Central memory CD8-positive, alpha-beta T cell (primary cell): ENCODE results near the gene NR1H2.
"Not testable (repeated sequence)": the region's sequence is repeated elsewhere in the genome, so short reads cannot be mapped to it uniquely, and the experiment has no call there.

Source experiments
- ATAC-seq: fragments of 150-1000 bp; cut with Tn5 transposase; replicated peaks from 2 replicates; pipeline ENCODE4 v1.10.0; 2022; ENCODE audit warnings: mild to moderate bottlenecking, moderate FRiP score, moderate number of reproducible peaks; ENCODE audit not compliant: poor library complexity, severe bottlenecking; ENCODE audit errors: extremely low read depth
- DNase-seq, 2 donors: peaks; one replicate each; pipeline ENCODE4 v3.0.0; 2021; ENCODE audit warnings: low spot score in 2 of 2
- H3K27ac Mint-ChIP-seq: one replicate; pipeline ENCODE4 v1.8.0; 2022; ENCODE audit warnings: low read depth, mild to moderate bottlenecking, moderate library complexity, mixed read lengths
- H3K27me3 Mint-ChIP-seq: one replicate; pipeline ENCODE4 v1.8.0; 2022; ENCODE audit warnings: mixed read lengths
- H3K36me3 Mint-ChIP-seq: one replicate; pipeline ENCODE4 v1.8.0; 2022; ENCODE audit warnings: mild to moderate bottlenecking, moderate library complexity, mixed read lengths; ENCODE audit not compliant: insufficient read depth
- H3K4me1 Mint-ChIP-seq: one replicate; pipeline ENCODE4 v1.8.0; 2022; ENCODE audit warnings: mixed read lengths
- H3K4me3 Mint-ChIP-seq: one replicate; pipeline ENCODE4 v1.8.0; 2022; ENCODE audit warnings: mild to moderate bottlenecking, moderate library complexity, mixed read lengths
- H3K9me3 Mint-ChIP-seq: one replicate; pipeline ENCODE4 v1.8.0; 2022; ENCODE audit warnings: mixed read lengths

NR1H2 gene

DNA sequence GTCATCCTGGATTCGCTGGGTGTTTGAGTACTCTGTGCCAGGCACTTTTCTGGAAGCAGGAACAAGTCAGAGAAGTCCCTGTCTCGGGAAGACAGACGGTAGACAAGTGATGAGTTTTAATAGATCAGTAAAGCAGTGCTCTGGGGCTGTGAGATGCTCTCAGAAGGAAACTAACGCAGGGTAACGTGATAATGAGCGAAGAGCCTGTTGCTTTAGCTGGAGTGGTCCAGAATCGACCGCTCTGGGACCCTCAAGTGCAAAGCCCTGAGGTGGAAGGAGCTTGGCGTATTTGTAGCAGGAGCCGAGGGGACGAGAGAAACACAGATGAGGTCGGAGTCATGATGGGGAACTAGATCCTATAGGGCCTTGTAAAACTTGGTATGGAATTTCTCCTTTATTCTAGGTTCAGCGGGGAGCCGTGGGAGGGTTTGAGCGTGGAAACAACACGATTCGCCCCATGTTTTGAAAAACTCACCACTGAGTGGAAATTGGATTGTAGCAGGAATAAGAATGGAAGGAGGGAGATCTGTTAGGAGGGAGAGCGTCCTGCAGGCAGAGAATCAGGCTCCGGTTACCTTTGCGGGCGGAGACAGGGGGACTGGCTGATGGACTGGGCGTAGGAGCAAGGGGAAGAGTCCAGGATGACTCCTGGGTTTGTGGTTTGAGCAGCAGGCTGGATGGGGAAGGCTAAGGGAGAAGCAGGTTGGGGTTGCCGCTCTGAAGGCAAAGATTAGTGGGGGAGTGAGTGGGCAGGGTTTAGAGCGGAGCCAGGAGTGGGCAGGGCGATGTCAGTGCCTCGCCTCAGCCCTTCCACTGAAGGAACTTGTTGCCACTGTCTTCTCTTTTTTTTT, 8.7 kb downstream of the NR1H2 start:
- no peaks in the 10 kb centered on the region for H3K27me3 Mint-ChIP-seq
- peaks cover 40% of the 10 kb centered on the region for H3K4me1 Mint-ChIP-seq
- H3K9me3 Mint-ChIP-seq, result no peaks in the 10 kb centered on the region
- ATAC-seq (peak; percentile 0), DNase-seq (no peak)
- peaks cover 27% of the 10 kb centered on the region for H3K36me3 Mint-ChIP-seq
- peak overlapping the region; percentile 98 for H3K4me3 Mint-ChIP-seq
- peak overlapping the region; percentile 93 for H3K27ac Mint-ChIP-seq

DNA sequence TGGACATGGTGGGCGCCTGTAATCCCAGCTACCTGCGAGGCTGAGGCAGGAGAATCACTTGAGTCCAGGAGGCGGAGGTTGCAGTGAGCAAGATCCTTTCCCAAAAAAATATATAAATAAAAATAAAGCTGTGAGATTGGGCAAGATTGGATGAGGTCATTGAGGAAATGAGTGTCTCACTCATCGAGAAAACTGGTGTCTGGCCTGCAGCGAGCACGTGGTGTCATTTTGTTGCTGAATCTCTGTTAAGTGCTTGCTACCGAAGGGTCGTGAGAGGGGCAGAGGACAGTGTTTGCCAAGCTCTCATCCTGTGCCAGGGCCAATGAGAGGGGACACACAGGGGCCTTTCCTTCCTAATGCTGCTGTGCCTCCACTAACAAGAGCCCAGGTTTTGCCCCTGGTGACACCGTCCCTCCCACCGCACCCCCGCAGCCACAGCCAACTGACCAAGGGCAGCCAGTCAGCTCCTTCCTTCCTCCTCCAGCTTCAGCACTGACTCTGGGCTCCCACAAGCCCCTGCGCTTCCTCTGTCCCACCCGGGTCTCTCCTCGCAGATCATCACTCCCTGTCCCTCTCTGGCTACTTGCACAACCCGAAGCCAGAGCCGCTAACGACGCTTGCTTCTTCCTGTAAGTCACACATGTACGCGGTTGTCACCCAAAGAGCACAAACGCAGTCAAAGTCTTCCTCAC, 11.1 kb downstream of the NR1H2 start:
- DNase-seq (no peak), ATAC-seq (no peak)
- H3K27me3 Mint-ChIP-seq, result no peaks in the 10 kb centered on the region
- H3K9me3 Mint-ChIP-seq, result no peaks in the 10 kb centered on the region
- H3K4me3 Mint-ChIP-seq, result no peak overlapping the region
- peaks cover 29% of the 10 kb centered on the region for H3K4me1 Mint-ChIP-seq
- H3K36me3 Mint-ChIP-seq, result peaks cover 19% of the 10 kb centered on the region
- H3K27ac Mint-ChIP-seq, result no peak overlapping the region

DNA sequence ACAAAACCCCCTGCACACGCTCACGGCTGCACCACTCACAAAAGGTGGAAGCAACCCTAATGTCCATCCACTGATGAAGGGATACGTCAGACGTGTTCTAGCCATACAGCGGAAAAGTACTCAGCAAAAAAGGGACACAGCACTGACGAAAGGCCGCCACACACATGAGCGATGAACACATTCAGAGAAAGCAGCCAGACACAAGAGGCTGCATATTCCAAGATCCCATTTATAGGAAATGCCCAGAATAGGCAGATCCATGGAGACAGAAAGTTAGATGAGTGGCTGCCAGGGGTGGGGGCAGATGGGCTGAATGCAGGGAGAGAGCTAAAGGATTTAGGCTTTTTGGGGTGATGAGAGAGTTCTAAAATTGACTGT, 11.6 kb downstream of the NR1H2 start:
- no peak for ATAC-seq
- Mint-ChIP-seq H3K4me3 (no peak overlapping the region), H3K27ac (no peak overlapping the region)

DNA sequence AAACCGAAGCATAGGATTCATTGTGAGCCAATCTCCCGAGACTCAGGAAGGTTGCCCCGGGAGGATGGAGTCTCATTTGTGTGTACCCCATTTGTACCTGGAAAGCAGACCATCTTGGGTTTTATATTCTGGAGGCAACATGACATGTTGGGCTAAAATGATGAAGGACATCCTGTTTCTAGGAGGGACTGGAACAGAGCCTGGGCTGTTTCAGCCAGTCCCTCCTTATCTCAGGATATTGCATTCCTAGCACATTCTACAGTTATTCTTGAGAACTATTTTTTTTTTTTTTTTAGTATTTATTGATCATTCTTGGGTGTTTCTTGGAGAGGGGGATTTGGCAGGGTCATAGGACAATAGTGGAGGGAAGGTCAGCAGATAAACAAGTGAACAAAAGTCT, 14.0 kb downstream of the NR1H2 start:
- H3K9me3 Mint-ChIP-seq, DNase-seq, H3K27ac Mint-ChIP-seq, H3K36me3 Mint-ChIP-seq, H3K27me3 Mint-ChIP-seq, ATAC-seq, H3K4me1 Mint-ChIP-seq, H3K4me3 Mint-ChIP-seq: not testable (repeated sequence)

More for the DNA sequence above, 11.6 kb downstream of the NR1H2 start:
- peaks cover 20% of the 10 kb centered on the region for H3K36me3 Mint-ChIP-seq
- H3K4me1 Mint-ChIP-seq, result peaks cover 29% of the 10 kb centered on the region
- no peaks in the 10 kb centered on the region for H3K9me3 Mint-ChIP-seq
- DNase-seq, result no peak
- no peaks in the 10 kb centered on the region for H3K27me3 Mint-ChIP-seq

DNA sequence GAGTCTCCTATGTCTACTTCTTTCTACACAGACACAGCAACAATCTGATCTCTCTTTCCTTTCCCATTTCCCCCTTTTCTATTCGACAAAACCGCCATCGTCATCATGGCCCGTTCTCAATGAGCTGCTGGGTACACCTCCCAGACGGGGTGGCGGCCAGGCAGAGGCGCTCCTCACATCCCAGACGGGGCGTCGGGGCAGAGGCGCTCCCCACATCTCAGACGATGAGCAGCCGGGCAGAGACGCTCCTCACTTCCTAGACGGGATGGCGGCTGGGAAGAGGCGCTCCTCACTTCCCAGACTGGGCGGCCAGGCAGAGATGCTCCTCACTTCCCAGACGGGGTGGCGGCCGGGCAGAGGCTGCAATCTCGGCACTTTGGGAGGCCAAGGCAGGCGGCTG, 14.7 kb downstream of the NR1H2 start:
- not testable (repeated sequence) for DNase-seq, ATAC-seq, H3K4me3 Mint-ChIP-seq, H3K4me1 Mint-ChIP-seq, H3K27me3 Mint-ChIP-seq, H3K9me3 Mint-ChIP-seq, H3K27ac Mint-ChIP-seq
- H3K36me3 Mint-ChIP-seq, result peaks cover 10% of the 10 kb centered on the region

DNA sequence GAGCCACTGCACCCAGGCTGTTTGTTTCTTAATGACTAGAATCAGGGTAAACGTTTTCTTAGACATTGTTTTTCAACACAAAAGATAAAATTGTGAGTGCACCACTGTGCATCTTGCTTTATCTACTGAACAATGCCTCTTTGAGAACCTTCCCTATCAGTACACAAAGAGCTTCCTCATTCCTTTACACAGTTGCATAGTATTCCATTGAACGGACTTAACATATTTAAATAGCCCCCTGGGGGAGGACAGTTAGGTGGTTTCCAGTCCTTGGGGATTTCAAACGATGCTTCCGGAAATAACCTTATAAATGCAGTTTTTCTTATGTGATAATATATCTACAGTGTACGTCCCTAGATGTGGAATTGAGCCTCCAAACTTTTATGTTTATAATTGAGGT, 16.5 kb downstream of the NR1H2 start:
- ATAC-seq (no peak), DNase-seq (no peak)
- H3K36me3 Mint-ChIP-seq, result peaks cover 10% of the 10 kb centered on the region
- H3K4me3 Mint-ChIP-seq, result no peak overlapping the region
- no peaks in the 10 kb centered on the region for H3K27me3 Mint-ChIP-seq
- no peak overlapping the region for H3K27ac Mint-ChIP-seq
- H3K4me1 Mint-ChIP-seq, result peaks cover 2% of the 10 kb centered on the region
- H3K9me3 Mint-ChIP-seq, result no peaks in the 10 kb centered on the region

DNA sequence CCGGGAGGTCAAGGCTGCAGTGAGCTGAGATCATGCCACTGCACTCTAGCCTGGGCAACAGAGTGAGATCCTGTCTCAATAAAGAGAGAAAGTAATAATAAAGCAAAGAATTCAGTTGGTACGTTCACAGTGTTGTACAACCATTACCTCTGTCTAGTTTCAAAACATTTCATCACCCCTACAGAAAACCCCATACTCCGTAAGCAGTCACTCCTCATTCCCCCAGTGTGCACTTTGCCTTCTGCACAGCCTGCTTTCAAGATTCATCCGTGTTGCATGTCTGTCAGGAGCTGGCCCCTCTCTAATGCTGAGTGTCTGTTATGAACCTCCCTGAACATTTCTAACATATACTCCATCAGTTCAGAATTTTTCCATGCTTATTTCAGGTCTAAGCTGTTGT, 17.3 kb downstream of the NR1H2 start:
- H3K27ac Mint-ChIP-seq, result no peak overlapping the region
- H3K9me3 Mint-ChIP-seq, result no peaks in the 10 kb centered on the region
- ATAC-seq (no peak), DNase-seq (no peak)
- no peaks in the 10 kb centered on the region for H3K27me3 Mint-ChIP-seq
- H3K4me3 Mint-ChIP-seq, result no peak overlapping the region
- peaks cover 10% of the 10 kb centered on the region for H3K36me3 Mint-ChIP-seq
- no peaks in the 10 kb centered on the region for H3K4me1 Mint-ChIP-seq

DNA sequence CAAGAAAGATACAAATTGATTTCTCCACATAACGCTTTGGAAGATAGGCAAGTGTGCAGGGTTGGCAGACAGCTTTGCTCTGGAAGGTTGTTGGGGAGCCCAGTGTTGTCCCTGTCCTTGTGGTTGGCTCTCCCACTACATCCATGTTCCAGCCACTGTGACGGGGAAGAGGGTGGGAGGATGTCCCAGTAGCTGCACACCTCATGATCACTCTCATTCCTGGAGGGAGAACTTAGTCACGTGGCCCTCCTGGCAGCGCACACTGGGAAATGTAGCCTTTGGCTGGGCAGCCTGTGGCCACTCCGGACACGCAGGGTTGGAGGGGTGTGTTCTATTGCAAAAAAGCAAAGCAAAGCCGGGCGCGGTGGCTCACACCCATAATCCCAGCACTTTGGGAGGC, 17.8 kb downstream of the NR1H2 start:
- H3K27ac Mint-ChIP-seq, result no peak overlapping the region
- H3K4me3 Mint-ChIP-seq, result no peak overlapping the region
- no peaks in the 10 kb centered on the region for H3K27me3 Mint-ChIP-seq
- ATAC-seq (no peak), DNase-seq (no peak)
- H3K4me1 Mint-ChIP-seq, result no peaks in the 10 kb centered on the region
- peaks cover 10% of the 10 kb centered on the region for H3K36me3 Mint-ChIP-seq
- H3K9me3 Mint-ChIP-seq, result no peaks in the 10 kb centered on the region

DNA sequence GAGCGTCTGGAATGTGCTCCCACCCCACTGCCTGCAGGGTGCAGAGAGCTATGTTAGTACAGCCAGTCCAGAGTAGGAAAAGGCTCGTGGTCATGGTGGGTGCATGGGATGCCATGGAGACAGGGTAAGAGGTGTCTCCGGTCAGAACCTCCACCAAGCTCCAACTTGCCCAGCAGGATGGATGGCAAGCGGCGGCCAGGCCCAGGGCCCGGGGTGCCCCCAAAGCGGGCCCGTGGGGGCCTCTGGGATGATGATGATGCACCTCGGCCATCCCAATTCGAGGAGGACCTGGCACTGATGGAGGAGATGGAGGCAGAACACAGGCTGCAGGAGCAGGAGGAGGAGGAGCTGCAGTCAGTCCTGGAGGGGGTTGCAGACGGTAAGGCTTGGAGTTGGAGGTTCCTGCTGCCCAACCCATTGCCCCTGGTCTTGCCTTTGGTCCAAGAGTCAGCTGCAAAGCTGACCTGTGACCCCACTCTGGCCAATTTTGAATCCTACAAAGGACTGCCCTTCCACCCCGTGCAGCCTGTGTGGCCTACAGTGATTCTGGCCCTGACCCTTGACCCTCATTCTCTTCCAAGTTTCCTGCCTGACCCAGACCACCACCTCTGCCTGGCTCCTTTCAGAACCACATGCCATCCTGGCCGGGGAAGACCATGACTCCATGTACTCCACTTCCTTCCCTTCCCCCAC, 22.6 kb downstream of the NR1H2 start:
- ATAC-seq (no peak), DNase-seq (no peak)
- H3K4me1 Mint-ChIP-seq, result no peaks in the 10 kb centered on the region
- peaks cover 11% of the 10 kb centered on the region for H3K36me3 Mint-ChIP-seq
- H3K4me3 Mint-ChIP-seq, result no peak overlapping the region
- no peaks in the 10 kb centered on the region for H3K27me3 Mint-ChIP-seq
- no peaks in the 10 kb centered on the region for H3K9me3 Mint-ChIP-seq
- no peak overlapping the region for H3K27ac Mint-ChIP-seq

DNA sequence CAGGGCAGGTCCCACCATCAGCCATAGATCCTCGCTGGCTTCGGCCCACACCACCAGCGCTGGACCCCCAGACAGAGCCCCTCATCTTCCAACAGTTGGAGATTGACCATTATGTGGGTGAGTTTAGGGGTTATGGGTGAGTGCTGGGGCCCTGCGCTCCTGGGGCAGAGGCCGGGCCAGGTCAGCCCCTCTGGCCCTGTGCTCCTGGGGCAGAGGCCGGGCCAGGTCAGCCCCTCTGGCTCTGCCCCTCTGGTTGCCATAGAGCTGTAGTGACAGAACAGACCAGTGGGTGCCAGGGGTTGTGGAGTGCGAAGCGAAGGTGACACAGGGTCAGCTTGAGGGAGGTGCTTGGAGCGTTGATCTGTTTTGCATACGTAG, 23.1 kb downstream of the NR1H2 start:
- Mint-ChIP-seq H3K36me3 (peaks cover 12% of the 10 kb centered on the region), H3K4me1 (no peaks in the 10 kb centered on the region), H3K4me3 (no peak overlapping the region), H3K9me3 (no peaks in the 10 kb centered on the region), H3K27ac (no peak overlapping the region), H3K27me3 (no peaks in the 10 kb centered on the region)
- no peak for DNase-seq
- ATAC-seq, result no peak

DNA sequence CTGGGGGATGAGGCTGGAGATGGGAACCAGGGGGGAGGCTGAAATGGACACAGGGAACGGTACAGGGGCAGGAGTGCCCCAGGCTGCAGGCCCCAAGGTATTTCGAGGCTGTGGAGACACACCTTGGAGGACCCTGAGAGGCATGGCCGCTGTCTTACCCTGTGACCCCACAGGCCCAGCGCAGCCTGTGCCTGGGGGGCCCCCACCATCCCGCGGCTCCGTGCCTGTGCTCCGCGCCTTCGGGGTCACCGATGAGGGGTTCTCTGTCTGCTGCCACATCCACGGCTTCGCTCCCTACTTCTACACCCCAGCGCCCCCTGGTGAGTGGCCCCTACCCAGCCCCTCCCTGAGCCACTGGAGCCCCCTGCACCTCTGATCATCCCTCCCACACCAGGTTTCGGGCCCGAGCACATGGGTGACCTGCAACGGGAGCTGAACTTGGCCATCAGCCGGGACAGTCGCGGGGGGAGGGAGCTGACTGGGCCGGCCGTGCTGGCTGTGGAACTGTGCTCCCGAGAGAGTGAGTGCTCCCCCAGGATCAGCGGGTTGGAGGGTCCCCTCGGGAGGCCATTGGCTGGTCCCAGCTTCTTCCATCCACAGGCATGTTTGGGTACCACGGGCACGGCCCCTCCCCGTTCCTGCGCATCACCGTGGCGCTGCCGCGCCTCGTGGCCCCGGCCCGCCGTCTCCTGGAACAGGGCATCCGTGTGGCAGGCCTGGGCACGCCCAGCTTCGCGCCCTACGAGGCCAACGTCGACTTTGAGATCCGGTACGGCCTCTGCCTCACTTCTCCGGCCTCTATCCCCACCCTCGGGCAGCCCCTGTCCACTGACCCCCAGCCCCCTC, 25.6 kb downstream of the NR1H2 start:
- no peaks in the 10 kb centered on the region for H3K4me1 Mint-ChIP-seq
- H3K36me3 Mint-ChIP-seq, result peaks cover 13% of the 10 kb centered on the region

DNA sequence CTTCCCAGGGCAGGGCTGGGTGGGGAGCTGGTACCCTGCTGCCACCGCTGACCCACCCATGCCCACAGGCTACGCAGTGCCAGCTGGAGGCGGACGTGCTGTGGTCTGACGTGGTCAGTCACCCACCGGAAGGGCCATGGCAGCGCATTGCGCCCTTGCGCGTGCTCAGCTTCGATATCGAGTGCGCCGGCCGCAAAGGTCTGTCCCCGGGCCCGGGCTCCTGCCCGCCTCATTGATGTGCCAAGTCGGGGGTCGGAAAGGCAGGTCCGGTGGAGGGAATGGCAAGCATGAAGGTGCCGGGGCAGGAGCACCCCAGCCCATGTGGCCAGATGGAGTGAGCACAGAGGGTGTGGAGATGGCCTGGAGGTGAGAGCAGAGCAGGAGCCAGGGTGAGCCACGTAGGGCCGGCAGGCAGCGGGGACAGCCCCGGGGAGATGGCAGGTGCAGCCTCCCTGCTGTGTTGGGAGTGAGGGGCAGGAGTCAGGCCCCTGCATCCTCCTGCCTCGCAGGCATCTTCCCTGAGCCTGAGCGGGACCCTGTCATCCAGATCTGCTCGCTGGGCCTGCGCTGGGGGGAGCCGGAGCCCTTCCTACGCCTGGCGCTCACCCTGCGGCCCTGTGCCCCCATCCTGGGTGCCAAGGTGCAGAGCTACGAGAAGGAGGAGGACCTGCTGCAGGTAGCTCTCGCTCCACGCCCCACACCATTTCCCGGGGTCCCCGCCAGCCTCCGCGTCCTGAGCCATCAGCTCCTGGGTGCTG, 26.5 kb downstream of the NR1H2 start:
- no peak overlapping the region for H3K4me3 Mint-ChIP-seq
- DNase-seq (no peak), ATAC-seq (no peak)
- no peaks in the 10 kb centered on the region for H3K4me1 Mint-ChIP-seq
- H3K9me3 Mint-ChIP-seq, result no peaks in the 10 kb centered on the region
- no peaks in the 10 kb centered on the region for H3K27me3 Mint-ChIP-seq
- H3K36me3 Mint-ChIP-seq, result peaks cover 13% of the 10 kb centered on the region
- H3K27ac Mint-ChIP-seq, result no peak overlapping the region

More for the DNA sequence above, 25.6 kb downstream of the NR1H2 start:
- Mint-ChIP-seq H3K27ac (no peak overlapping the region), H3K4me3 (no peak overlapping the region), H3K27me3 (no peaks in the 10 kb centered on the region), H3K9me3 (no peaks in the 10 kb centered on the region)
- DNase-seq (no peak), ATAC-seq (no peak)
